Measurements from ENCODE around the gene IFNA7. TPM values are rescaled to one million over a fixed set of nuclear protein-coding genes. Genes with fewer than 3 reads are reported as not detected.
"Not testable (repeated sequence)": the region's sequence is repeated elsewhere in the genome, so short reads cannot be mapped to it uniquely, and the experiment has no call there.

IFNA7 gene
- total RNA-seq, 4 donors from 2014 or later, result not detected

DNA sequence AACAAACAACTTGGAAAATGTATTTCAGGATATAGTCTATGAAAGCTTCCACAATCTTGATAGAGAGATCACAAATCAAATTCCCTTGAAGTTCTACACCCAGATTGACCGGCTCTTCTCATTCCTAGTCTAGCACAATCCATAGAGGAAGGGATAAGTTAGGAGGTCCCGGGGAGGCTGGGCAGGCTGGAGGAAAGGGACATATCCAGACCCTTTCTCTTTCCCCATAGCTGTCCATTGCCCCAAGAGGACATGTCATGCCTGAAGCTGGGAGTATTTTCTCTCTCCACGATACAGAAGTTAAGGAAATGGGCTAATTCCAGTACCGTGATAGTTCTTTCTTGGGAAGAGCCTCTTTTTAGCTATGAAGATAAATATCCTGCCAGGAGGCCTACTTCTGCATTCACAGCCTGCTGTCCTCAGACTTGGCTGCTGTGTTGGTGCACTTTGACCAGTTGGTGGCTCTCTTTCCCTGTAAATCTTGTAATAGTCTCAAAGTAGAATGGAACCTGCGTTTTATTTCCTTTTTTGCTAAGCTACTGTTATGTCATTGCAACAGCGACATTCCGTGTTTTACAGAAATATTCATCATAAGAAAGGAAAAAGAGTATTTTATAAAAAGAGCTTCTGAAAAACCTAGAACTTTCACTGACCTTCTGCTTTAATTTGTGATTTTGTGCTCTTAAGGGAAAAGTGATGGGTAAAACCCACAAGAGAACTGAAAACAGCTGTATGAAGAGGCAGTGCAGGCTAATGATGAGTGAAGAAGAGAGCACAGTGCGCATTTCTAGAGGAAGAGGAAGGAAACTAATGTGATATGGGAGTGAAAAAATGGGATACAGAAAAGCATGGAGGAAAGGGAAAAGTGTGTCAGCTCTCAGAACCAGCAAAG lies 33.7 kb upstream of the IFNA7 start:
- not testable (repeated sequence) for H3K36me3 ChIP-seq, H3K4me3 ChIP-seq, H3K27ac ChIP-seq, H3K9me3 ChIP-seq, H3K27me3 ChIP-seq, H3K4me1 ChIP-seq
- TF ChIP-seq, protein P1, sequence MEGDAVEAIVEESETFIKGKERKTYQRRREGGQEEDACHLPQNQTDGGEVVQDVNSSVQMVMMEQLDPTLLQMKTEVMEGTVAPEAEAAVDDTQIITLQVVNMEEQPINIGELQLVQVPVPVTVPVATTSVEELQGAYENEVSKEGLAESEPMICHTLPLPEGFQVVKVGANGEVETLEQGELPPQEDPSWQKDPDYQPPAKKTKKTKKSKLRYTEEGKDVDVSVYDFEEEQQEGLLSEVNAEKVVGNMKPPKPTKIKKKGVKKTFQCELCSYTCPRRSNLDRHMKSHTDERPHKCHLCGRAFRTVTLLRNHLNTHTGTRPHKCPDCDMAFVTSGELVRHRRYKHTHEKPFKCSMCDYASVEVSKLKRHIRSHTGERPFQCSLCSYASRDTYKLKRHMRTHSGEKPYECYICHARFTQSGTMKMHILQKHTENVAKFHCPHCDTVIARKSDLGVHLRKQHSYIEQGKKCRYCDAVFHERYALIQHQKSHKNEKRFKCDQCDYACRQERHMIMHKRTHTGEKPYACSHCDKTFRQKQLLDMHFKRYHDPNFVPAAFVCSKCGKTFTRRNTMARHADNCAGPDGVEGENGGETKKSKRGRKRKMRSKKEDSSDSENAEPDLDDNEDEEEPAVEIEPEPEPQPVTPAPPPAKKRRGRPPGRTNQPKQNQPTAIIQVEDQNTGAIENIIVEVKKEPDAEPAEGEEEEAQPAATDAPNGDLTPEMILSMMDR (IDR thresholded peaks at IDR 0.05), result peak in 4 of 6 experiments; percentile 35 to 45 (median 38)
- DNase-seq, result peak in 1 of 3 donors; percentile 52

DNA sequence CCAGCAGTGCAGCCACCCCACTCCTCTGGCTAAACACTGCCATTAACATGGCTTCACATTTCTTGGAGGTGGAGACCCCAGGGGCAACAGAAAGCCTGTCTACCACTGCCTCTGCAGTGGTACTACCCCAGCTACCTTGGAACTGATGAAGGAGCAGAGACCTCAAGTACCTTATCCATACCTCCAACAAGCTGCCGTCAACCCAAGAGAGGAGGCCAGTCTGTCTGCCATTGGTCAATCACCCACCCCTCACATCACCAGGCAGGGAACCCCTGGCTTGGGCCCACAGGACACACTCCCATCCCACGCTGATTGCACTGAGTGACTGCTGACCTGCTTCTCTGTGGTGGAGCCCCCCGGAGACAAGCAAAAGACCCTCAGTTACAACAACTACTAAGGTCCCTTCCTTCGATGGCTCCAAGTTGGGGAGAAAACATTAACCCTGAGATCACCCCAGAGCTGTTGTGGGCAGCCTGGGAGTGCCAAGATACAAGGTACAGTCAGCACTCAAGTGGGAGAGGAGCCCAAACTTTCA lies 32.2 kb upstream of the IFNA7 start:
- Histone ChIP-seq H3K4me3 (no peak overlapping the region), H3K36me3 (no peaks in the 10 kb centered on the region), H3K27me3 (no peaks in the 10 kb centered on the region), H3K27ac (no peak overlapping the region), H3K4me1 (no peaks in the 10 kb centered on the region), H3K9me3 (no peaks in the 10 kb centered on the region)
- TF ChIP-seq POLR2A (IDR thresholded peaks at IDR 0.05), result no peak
- no peak for DNase-seq

DNA sequence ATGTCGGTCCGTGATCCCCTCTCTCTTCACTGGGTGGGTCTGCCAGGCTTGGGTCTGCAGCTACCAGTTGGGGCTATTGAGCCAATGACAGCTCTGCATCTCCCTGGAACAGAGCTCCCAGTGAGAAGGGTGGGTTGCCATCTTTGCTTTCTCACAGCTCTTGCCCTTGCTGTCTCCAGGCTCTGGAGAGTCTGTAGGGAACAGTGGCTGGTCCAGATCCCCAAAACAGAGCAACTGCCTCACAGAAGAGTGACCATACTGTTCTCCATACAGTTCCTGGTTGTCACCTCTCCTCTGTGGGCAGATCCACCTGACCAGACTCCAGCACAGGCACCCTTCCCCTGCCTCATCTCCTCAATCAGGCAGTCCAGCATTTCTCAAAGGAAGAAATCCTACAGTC lies 31.3 kb upstream of the IFNA7 start:
- DNase-seq, result no peak

DNA sequence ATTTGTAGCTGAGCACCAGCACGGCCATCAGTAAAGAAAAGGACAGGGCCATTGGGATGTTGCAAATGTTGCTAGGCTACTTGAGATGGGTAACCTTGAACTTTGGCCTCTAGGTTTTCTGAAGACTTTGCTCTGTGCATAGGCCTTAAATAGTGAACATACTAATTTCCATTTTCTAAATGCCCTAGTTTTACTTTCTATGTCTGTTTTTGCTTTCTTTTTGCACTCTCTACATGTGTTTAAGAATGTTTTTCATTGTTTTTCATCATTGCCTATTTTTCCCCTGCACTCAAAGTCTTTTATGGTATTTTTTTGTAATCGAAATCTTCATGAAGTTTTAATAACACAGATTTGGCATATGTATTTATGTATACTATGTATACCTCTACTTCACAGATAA lies 26.1 kb upstream of the IFNA7 start, which contains the start of gene IFNA17:
TSS of gene IFNA17 (minus strand) at position 101 of the 400 bp plus-strand sequence. CDS start at position 52, 49 bp downstream.
- no peaks in the 10 kb centered on the region for H3K36me3 ChIP-seq
- H3K4me1 ChIP-seq, result no peaks in the 10 kb centered on the region
- no peak for TF ChIP-seq POLR2A (IDR thresholded peaks at IDR 0.05)
- TF ChIP-seq, protein P1 (IDR thresholded peaks at IDR 0.05), result no peak
- DNase-seq, result no peak
- no peaks in the 10 kb centered on the region for H3K27me3 ChIP-seq
- no peaks in the 10 kb centered on the region for H3K9me3 ChIP-seq
- H3K27ac ChIP-seq, result no peak within 1 kb of the TSS
- H3K4me3 ChIP-seq, result no peak within 1 kb of the TSS

More for the DNA sequence above, 31.3 kb upstream of the IFNA7 start:
- H3K9me3 ChIP-seq, result no peaks in the 10 kb centered on the region
- TF ChIP-seq, protein P1 (IDR thresholded peaks at IDR 0.05), result no peak
- TF ChIP-seq POLR2A (IDR thresholded peaks at IDR 0.05), result no peak
- H3K27ac ChIP-seq, result no peak overlapping the region
- H3K4me1 ChIP-seq, result no peaks in the 10 kb centered on the region
- H3K27me3 ChIP-seq, result no peaks in the 10 kb centered on the region
- H3K36me3 ChIP-seq, result no peaks in the 10 kb centered on the region
- H3K4me3 ChIP-seq, result no peak overlapping the region

DNA sequence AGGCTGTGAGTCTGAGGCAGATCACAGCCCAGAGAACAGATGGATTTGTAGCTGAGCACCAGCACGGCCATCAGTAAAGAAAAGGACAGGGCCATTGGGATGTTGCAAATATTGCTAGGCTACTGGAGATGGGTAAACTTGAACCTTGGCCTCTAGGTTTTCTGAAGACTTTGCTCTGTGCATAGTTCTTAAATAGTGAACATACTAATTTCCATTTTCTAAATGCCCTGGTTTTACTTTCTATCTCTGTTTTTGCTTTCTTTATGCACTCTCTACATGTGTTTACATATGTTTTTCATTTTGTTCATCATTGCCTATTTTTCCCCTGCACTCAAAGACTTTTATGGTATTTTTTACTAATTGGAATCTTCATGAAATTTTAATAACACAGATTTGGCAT lies 15.2 kb upstream of the IFNA7 start, which contains the start of gene IFNA16:
TSS of gene IFNA16 (minus strand) at position 101 of the 400 bp plus-strand sequence. CDS start at position 95, 6 bp downstream.
- H3K27me3 ChIP-seq, H3K4me1 ChIP-seq, H3K9me3 ChIP-seq, H3K36me3 ChIP-seq, H3K27ac ChIP-seq, DNase-seq, H3K4me3 ChIP-seq: not testable (repeated sequence)

DNA sequence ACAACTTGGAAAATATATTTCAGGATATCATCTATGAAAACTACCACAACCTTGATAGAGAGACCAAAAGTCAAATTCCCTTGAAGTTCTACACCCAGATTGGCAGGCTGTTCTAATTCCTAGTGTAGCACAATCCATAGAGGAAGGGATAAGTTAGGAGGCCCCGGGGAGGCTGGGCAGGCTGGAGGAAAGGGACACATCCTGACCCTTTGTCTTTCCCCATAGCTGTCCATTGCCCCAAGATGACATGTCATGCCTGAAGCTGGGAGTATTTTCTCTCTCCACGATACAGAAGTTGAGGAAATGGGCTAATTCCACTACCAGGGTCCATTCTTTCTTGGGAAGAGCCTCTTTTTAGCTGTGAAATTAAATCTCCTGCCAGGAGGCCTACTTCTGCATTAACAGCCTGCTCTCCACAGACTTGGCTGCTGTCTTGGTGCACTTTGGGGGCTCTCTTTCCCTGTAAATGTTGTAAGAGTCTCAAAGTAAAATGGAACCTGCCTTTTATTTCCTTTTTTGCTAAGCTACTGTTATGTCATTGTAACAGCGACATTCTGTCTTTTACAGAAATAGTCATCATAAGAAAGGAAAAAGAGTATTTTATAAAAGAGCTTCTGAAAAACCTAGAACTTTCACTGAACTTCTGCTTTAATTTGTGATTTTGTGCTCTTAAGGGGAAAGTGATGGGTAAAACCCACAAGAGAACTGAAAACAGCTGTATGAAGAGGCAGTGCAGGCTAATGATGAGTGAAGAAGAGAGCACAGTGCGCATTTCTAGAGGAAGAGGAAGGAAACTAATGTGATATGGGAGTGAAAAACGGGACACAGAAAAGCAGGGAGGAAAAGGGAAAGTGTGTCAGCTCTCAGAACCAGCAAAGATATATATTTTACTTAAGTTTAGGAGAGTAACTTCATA lies 11.7 kb upstream of the IFNA7 start:
- H3K9me3 ChIP-seq, DNase-seq, H3K27me3 ChIP-seq, H3K4me3 ChIP-seq, H3K36me3 ChIP-seq, H3K27ac ChIP-seq, H3K4me1 ChIP-seq: not testable (repeated sequence)
- TF ChIP-seq, protein P1 (IDR thresholded peaks at IDR 0.05), result peak in 1 of 6 experiments; percentile 20

DNA sequence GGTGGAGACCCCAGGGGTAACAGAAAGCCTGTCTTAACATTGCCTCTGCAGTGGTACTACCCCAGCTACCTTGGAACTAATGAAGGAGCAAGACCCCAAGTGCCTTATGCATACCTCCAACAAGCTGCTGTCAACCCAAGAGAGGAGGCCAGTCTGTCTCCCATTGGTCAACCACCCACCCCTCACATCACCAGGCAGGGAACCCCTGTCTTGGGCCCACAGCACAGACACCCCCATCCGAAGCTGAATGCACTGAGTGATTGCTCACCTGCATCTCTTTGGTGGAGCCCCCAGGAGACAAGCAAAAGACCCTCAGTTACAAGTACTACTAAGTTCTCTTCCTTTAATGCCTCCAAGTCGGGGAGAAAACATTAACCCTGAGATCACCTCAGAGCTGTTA lies 10.2 kb upstream of the IFNA7 start:
- not testable (repeated sequence) for H3K9me3 ChIP-seq, H3K4me1 ChIP-seq, H3K27me3 ChIP-seq, H3K27ac ChIP-seq, H3K4me3 ChIP-seq, DNase-seq, H3K36me3 ChIP-seq

DNA sequence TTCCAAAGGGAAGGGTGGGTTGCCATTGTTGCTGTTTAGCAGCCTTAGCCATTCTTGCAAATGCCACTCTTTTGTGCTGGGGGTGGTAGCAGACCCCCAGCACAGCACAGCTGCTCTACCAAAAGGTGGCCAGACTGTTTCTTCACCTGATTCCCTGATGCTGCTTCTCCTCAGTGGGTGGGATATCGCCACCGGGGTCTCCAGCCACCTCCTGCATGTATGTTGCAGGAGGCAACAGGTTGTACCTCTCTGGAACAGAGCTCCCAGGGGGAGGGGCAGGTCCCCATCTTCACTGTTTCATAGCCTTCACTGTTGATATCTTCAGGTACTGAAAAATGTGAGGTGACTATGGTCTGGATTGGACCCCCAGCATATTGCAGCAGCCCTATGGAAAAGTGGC lies 8.8 kb upstream of the IFNA7 start:
- DNase-seq, H3K9me3 ChIP-seq, H3K27me3 ChIP-seq, H3K27ac ChIP-seq, H3K4me3 ChIP-seq, H3K4me1 ChIP-seq, H3K36me3 ChIP-seq: not testable (repeated sequence)

Measured in Peyer's patch (tissue), 4 donors.